NCI-H2107 (cell line): ENCODE data around the gene CEACAM19.
"Not testable (repeated sequence)": the region's sequence is repeated elsewhere in the genome, so short reads cannot be mapped to it uniquely, and the experiment has no call there.

Experiments used
- DNase-seq: peaks from one replicate; lab custom pipeline; 2025; lab: John Stamatoyannopoulos, UW

Gene CEACAM19

DNA sequence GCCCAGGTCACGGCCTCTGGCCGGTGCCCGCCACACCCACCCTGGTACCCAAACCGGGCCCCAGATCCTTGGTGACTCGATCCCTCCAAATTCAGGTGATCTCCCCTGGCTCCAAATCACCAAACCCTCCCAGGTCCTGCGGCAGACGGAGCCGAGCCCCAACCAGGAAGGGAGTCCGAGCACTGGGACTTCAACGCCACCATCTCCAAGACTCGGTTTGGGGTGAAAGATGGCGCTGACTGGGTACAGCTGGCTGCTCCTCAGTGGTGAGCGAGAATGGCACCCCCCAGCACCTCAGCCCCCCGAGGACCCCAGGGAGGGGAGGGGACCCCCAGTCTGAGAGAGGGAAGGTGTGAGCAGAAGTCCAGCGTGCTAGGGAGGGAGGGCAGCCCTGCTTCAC is 29.9 kb downstream of the CEACAM19 start:
- no peak for DNase-seq

GRCh38 chr19:44702551-44703176 is 31.4 kb downstream of the CEACAM19 start:
- no peak for DNase-seq

- no peak for DNase-seq
Observed at GRCh38 chr19:44703336-44704078, 32.2 kb downstream of the CEACAM19 start.

DNA sequence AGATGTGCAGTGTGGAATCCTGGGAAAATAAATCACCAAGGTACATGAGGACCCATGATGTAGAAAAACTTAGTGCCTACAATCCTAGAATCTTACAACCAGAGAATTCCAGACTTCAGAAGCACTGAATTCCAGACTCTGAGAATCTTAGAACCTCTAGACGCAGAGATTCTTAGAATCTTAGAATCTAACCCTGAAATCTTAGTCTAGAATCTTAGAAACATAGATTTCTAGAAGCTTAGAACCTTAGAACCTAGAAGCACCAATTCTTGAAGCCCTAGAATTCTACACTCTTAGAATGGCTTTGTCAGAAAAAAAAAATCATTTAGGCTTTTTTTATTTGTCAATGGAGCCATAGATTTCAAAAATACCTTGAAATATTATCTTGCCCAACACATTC is 33.7 kb downstream of the CEACAM19 start:
- no peak for DNase-seq

- DNase-seq, result no peak
Observed at GRCh38 chr19:44705502-44706010, 34.3 kb downstream of the CEACAM19 start.

DNA sequence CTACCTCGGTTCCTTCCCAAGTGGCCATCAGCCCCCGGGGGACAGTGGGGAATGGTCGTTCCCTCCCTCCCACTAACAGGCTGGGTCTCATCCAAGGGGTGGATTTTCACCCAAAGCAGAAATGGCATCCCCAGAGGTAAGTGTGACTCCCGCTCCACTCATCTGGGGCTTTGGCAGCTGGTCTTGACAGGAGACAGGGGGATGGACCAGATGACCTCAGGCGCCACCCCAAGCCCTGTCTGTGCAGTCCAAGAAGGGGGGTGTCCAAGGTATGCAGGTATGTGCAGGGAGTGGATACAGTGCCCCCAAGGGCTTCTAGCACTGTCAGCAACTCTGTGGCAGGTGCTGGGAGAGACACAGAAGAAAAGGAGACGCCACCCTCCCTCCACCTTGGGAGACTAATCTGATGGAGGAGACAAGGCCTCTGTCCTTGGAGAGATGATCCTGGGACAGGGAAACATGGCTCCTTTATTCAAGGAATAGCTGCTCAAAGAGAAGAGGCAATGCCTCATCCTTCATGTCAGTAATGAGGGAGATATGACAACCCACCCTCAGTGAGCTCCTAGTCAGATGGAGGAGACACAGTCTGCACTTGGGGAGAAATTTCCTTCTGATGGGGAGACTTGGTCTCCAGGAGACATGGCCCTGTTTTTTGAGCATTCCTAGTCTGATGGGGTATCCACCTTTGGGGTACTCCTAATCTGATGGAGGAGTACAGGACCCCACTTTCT is 35.4 kb downstream of the CEACAM19 start:
- DNase-seq, result no peak

- DNase-seq, result no peak
Observed at GRCh38 chr19:44707794-44708193, 36.5 kb downstream of the CEACAM19 start.

DNA sequence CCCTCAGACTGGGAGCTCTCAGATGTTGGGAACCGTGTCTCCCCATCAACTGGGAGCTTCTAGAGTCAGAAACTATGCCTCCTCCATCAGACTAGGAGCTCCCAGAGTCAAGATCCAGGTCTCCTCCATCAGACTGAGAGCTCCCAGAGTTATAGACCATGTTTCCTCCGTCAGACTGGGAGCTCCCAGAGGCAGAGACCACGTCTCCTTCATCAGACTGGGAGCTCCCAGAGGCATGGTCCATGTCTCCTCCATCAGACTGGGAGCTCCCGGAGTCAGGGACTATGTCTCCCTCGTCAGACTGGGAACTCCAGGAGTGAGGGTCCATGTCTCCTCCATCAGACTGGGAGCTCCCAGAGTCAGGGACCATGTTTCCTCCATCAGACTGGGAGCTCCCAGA is 37.7 kb downstream of the CEACAM19 start:
- no peak for DNase-seq

GRCh38 chr19:44709434-44710266 is 38.4 kb downstream of the CEACAM19 start:
- DNase-seq, result not testable (repeated sequence)

DNA sequence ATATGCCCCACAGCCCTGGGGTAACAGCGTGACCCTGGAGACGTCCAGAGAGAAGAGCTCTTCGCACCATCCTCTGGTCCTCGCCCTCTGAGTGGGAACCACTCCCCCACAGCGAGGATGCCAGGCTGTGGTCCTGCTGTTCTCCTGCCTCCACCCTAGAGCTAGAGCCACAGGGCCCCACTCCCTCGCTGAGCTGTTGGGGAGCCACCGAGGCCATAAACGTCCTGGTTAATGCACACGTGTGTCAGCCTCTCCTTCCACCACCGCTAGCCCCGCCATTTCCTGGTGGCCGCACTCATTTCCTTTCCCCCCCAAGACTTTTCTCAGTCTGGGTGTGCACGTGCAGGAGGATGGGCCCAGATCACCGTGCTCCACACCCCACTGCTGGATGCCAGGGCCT is 39.2 kb downstream of the CEACAM19 start:
- DNase-seq, result no peak

GRCh38 chr19:44712864-44713515 is 41.7 kb downstream of the CEACAM19 start:
- no peak for DNase-seq

- DNase-seq, result no peak
Observed at GRCh38 chr19:44714597-44715169, 43.4 kb downstream of the CEACAM19 start.

DNA sequence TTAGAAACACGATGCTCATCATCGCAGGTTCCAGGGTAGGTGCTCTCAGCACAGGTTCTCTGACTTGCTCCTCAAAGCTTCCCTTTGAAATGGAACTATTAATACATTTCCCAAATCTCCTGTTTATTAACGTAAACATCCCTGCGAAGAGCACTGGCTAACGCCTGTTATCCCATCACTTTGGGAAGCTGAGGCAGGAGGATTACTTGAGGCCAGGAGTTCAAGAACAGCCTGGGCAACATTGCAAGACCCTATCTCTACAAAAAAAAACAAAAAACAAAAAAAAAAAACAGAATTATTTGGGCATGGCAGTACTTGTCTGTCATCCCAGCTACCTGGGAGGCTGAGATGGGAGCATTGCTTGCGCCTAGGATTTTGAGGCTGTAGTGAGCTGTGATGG is 46.3 kb downstream of the CEACAM19 start:
- no peak for DNase-seq

- DNase-seq, result no peak
Observed at GRCh38 chr19:44718441-44719261, 47.4 kb downstream of the CEACAM19 start.

- DNase-seq, result no peak
Observed at GRCh38 chr19:44719262-44719701, 48.0 kb downstream of the CEACAM19 start.

GRCh38 chr19:44720396-44720795 is 49.1 kb downstream of the CEACAM19 start:
- not testable (repeated sequence) for DNase-seq

DNA sequence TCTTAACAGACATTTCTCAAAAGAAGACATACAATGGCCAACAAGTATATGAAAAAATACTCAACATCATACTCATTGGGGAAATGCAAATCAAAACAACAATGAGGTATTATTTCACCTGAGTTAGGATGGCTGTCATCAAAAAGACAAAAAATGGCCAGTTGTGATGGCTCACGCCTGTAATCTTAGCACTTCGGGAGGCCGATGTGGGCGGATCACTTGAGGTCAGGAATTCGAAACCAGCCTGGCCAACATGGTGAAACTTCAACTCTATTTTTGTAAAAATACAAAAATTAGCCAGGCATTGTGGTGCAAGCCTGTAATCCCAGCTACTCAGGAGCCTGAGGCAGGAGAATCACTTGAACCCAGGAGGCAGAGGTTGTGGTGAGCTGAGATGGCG is 49.7 kb downstream of the CEACAM19 start:
- no peak for DNase-seq

DNA sequence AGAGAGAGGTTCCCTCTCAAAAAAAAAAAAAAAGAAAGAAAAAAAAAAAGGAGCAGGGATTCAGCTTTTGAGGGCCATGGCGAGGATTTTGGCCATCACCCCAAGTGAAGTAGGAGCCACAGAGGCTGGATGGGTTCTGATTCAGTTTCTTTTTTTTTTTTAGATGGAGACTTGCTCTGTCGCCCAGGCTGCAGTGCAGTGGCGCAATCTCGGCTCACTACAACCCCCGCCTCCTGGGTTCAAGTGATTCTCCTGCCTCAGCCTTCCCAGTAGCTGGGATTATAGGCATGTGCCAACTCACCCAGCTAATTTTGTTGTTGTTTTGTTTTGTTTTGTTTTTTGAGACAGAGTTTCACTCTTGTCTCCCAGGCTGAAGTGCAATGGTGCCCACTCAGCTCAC is 50.1 kb downstream of the CEACAM19 start:
- not testable (repeated sequence) for DNase-seq

- DNase-seq, result no peak
Observed at GRCh38 chr19:44722131-44723121, 51.1 kb downstream of the CEACAM19 start.
